K562 (cell line): ENCODE measurements around the gene CRTC3. TPM values are rescaled to one million over a fixed set of nuclear protein-coding genes. Genes with fewer than 3 reads are reported as not detected.

Experiments used
- ATAC-seq: fragments of 200-7000 bp; cut with Tn5 transposase; 3 replicates; pipeline ENCODE4 v1.9.1; 2020; ENCODE audit warnings: moderate library complexity
- BruUV-seq: library from RNA; stranded (reverse); fragments of 400-500 nt; replicated peaks from 2 replicates; lab custom pipeline; 2021; lab: Mats Ljungman, UMichigan
- CTCF ChIA-PET: fragments of 300-600 bp; formaldehyde crosslinking; extraction: SDS; loops from one replicate; lab custom pipeline; 2021; ENCODE audit warnings: low intra/inter-chr PET ratio; lab: Yijun Ruan, JAX
- POLR2A ChIA-PET: fragments of 300-600, 350-650 bp; sonication (Branson Sonifier 250); formaldehyde crosslinking; extraction: SDS; loops from one replicate; lab custom pipeline; 2021; ENCODE audit warnings: antibody characterized with exemption, inconsistent platforms; lab: Yijun Ruan, JAX
- DNase-seq, 4 experiments: peaks; one replicate each; pipeline versions ENCODE4 v3.0.0 to v3.0.0-alpha.2; 2011 to 2018; ENCODE audit warnings: low spot score in 3 of 4, mixed read lengths in 3 of 4; ENCODE audit errors: extremely low read depth in 1 of 4
- FAIRE-seq: peaks from 2 replicates; lab custom pipeline; 2011; peaks lifted over from hg19 to GRCh38; lab: Jason Lieb, UNC
- H2AFZ ChIP-seq: 2 replicates; pipeline ENCODE4 v1.6.0; 2011; ENCODE audit warnings: low read depth, low read length, control low read depth, inconsistent platforms
- H3K27ac ChIP-seq: fragments of 200-600 bp; 3 replicates; pipeline ENCODE4 v1.8.0; 2011; ENCODE audit warnings: low read depth, mild to moderate bottlenecking, control low read depth, inconsistent platforms, low read length, moderate library complexity, mixed read lengths; ENCODE audit errors: extremely low read depth
- H3K27me3 ChIP-seq, 2 experiments: fragments of 300-600 bp in 1 of 2; 2 replicates in 1 of 2; 3 replicates in 1 of 2; pipeline versions ENCODE4 v1.6.0 to v1.8.0; 2011; ENCODE audit warnings: inconsistent platforms in 2 of 2, low read length in 2 of 2, mild to moderate bottlenecking in 1 of 2, mixed read lengths in 1 of 2, moderate library complexity in 1 of 2; ENCODE audit not compliant: control insufficient read depth in 2 of 2, insufficient read depth in 2 of 2
- H3K36me3 ChIP-seq: fragments of 300-600 bp; 3 replicates; pipeline ENCODE4 v1.8.0; 2011; ENCODE audit warnings: mild to moderate bottlenecking, low read length, inconsistent platforms; ENCODE audit not compliant: control insufficient read depth, insufficient read depth
- H3K4me1 ChIP-seq, 2 experiments: fragments of 200-600 bp in 1 of 2; replicated peaks in 1 of 2; 2 replicates in 1 of 2; 3 replicates in 1 of 2; pipeline versions ENCODE4 v1.5.1 to v1.8.0; 2011; ENCODE audit warnings: inconsistent platforms in 2 of 2, low read length in 2 of 2, mild to moderate bottlenecking in 1 of 2, mixed read lengths in 1 of 2, moderate library complexity in 1 of 2; ENCODE audit not compliant: control insufficient read depth in 2 of 2, insufficient read depth in 2 of 2
- H3K4me2 ChIP-seq: 2 replicates; pipeline ENCODE4 v1.6.1; 2011; ENCODE audit warnings: low read length, control low read depth, inconsistent platforms, mixed read lengths; ENCODE audit not compliant: insufficient read depth
- H3K4me3 ChIP-seq: fragments of 200-600 bp; sonication (generic), shearing (Covaris generic); 2 replicates; pipeline ENCODE4 v1.5.1; 2016; ENCODE audit warnings: control low read depth, inconsistent platforms
- H3K79me2 ChIP-seq: fragments of 200-600 bp; 3 replicates; pipeline ENCODE4 v1.8.0; 2011; ENCODE audit warnings: low read length, inconsistent platforms; ENCODE audit not compliant: control insufficient read depth, insufficient read depth
- H3K9ac ChIP-seq, 2 experiments: 2 replicates each; pipeline versions ENCODE4 v1.6.0 to v1.6.1; 2011; ENCODE audit warnings: low read depth in 2 of 2, low read length in 2 of 2, control low read depth in 1 of 2, inconsistent platforms in 1 of 2, mild to moderate bottlenecking in 1 of 2, mixed read lengths in 1 of 2; ENCODE audit not compliant: insufficient read depth in 1 of 2
- H3K9me1 ChIP-seq: one replicate; pipeline ENCODE4 v1.6.0; 2011; ENCODE audit warnings: inconsistent platforms, mild to moderate bottlenecking, low read length, moderate library complexity; ENCODE audit not compliant: control insufficient read depth, insufficient read depth
- H3K9me3 ChIP-seq: replicated peaks from 2 replicates; pipeline ENCODE4 v1.5.1; 2011; ENCODE audit warnings: low read depth, low read length, inconsistent platforms; ENCODE audit not compliant: control insufficient read depth, insufficient read depth
- H4K20me1 ChIP-seq: replicated peaks from 2 replicates; pipeline ENCODE4 v1.6.1; 2011; ENCODE audit warnings: low read length, inconsistent platforms, mixed read lengths; ENCODE audit not compliant: control insufficient read depth, insufficient read depth
- ESRRB ChIP-seq: fragments of 250-450 bp; sonication (Bioruptor Pico); IDR thresholded peaks from 2 replicates; pipeline ENCODE4 v1.5.0; 2020; ENCODE audit warnings: mild to moderate bottlenecking, moderate library complexity, borderline replicate concordance
- RBM17 ChIP-seq: fragments of 200-400 bp; formaldehyde crosslinking; IDR thresholded peaks from 2 replicates; pipeline ENCODE4 v1.6.1; 2017; ENCODE audit warnings: low read depth, mild to moderate bottlenecking, low read length, borderline replicate concordance
- REST ChIP-seq, 2 experiments: fragments of 450-650 bp; formaldehyde crosslinking in 1 of 2; IDR thresholded peaks; 2 replicates each; pipeline versions ENCODE4 v1.4.0 to v1.6.1; 2014 to 2020; ENCODE audit warnings: mild to moderate bottlenecking in 2 of 2, borderline replicate concordance in 1 of 2, low read depth in 1 of 2
- ZBTB40 ChIP-seq, 2 experiments: fragments of 450-650 bp in 1 of 2; sonication (generic) in 1 of 2; formaldehyde crosslinking in 1 of 2; IDR thresholded peaks; 2 replicates each; pipeline versions ENCODE4 v1.7.1 to v1.9.0; 2016 to 2022; ENCODE audit warnings: inconsistent platforms in 1 of 2, mild to moderate bottlenecking in 1 of 2, missing genetic modification reagents in 1 of 2
- in situ Hi-C: fragments of 300-500 bp; cut with MboI; formaldehyde crosslinking; loops from 4 replicates; pipeline ENCODE4 v1.15.0; 2018; ENCODE audit warnings: inconsistent platforms, mixed read lengths
- intact Hi-C: fragments of 100-400 bp; cut with micrococcal nuclease; formaldehyde crosslinking; loops from 2 replicates; pipeline ENCODE4 v1.14.2; 2022
- polyA plus RNA-seq, 8 experiments: library from polyadenylated mRNA; depleted of rRNA in 4 of 8; stranded (reverse) in 5 of 8; unstranded in 3 of 8; fragments of >200 nt; fragmentation: Nextera tagmentation in 2 of 8; fragmentation: Illumina TruSeq in 1 of 8; extraction: Ambion mirVana in 2 of 8; extraction: Trizol in 1 of 8; gene quantifications; 2 replicates each; pipeline versions ENCODE4 v1.2.1 to v1.2.3, GENCODE V29; 2011 to 2014; ENCODE audit warnings: inconsistent platforms in 1 of 8, missing spikeins in 1 of 8
- total RNA-seq, 7 experiments: library from RNA; depleted of rRNA in 6 of 7; stranded (reverse); fragments of >200 nt in 6 of 7; fragmentation: Illumina TruSeq in 2 of 7; extraction: Trizol in 2 of 7; gene quantifications; 2 replicates each; pipeline versions ENCODE4 v1.2.1 to v1.2.3, GENCODE V29; 2011 to 2021; ENCODE audit warnings: low replicate concordance in 1 of 7

The CRTC3 gene
- total and polyA plus RNA-seq, 9 of the 15 experiments (the other 6 are each of a cell fraction or from before 2014, with no cell fraction given), result 1.2 to 19.0 (median 11.6) TPM

- peaks cover 0 to 2% of the 10 kb centered on the region in 2 experiments; a peak in 1 of 5 replicates for H3K4me1 ChIP-seq
- no peak overlapping the region for H3K27ac ChIP-seq
- H3K27me3 ChIP-seq, result no peaks in the 10 kb centered on the region
- no peak overlapping the region for H3K4me2 ChIP-seq
- H3K9me1 ChIP-seq, result no peaks in the 10 kb centered on the region
- no peak overlapping the region for H3K4me3 ChIP-seq
- POLR2A ChIA-PET, result no interaction called here
- H2AFZ ChIP-seq, result no peak overlapping the region
- H3K36me3 ChIP-seq, result peaks cover 64% of the 10 kb centered on the region
- BruUV-seq, result no TSS peak
- intact Hi-C loops, result loop anchor here (2.0 kb wide), 1 partner anchor 103 kb away; no protein-coding TSS in a partner anchor
- H3K9ac ChIP-seq, result no peak overlapping the region
- no peaks in the 10 kb centered on the region for H3K9me3 ChIP-seq
- DNase-seq (no peak), FAIRE-seq (no peak), ATAC-seq (no peak)
- no peaks in the 10 kb centered on the region for H3K79me2 ChIP-seq
- CTCF ChIA-PET, result no interaction called here
- in situ Hi-C loops, result loop anchor here (5.0 kb wide), 1 partner anchor 394 kb away; no protein-coding TSS in a partner anchor
- H4K20me1 ChIP-seq, result no peaks in the 10 kb centered on the region
- TF ChIP-seq RBM17 (no peak), ESRRB (no peak), REST (IDR thresholded peaks at IDR 0.05; ENCODE audit: borderline replicate concordance) (no peak), REST (CRISPR knock-in tag; IDR thresholded peaks at IDR 0.05; ENCODE audit: low read depth) (no peak), ZBTB40 (IDR thresholded peaks at IDR 0.05) (no peak), ZBTB40 (CRISPR knock-in tag; IDR thresholded peaks at IDR 0.05) (no peak)
Observed at GRCh38 chr15:90493647-90494046, 36.1 kb upstream of the CRTC3 start.
